K562 (cell line): ENCODE data around the gene EIF3I.

Experiments used
- COPS2 ChIP-seq: fragments of 450-650 bp; conservative IDR thresholded peaks from 2 replicates; pipeline ENCODE4 v1.6.1; 2016; ENCODE audit warnings: mild to moderate bottlenecking, moderate library complexity
- TF ChIP-seq, protein P1 (sequence below), 2 experiments: fragments of 450-650 bp; conservative IDR thresholded peaks; 2 replicates each; pipeline ENCODE4 v1.6.1; 2017; ENCODE audit warnings: mild to moderate bottlenecking in 2 of 2, moderate library complexity in 2 of 2

DNA sequence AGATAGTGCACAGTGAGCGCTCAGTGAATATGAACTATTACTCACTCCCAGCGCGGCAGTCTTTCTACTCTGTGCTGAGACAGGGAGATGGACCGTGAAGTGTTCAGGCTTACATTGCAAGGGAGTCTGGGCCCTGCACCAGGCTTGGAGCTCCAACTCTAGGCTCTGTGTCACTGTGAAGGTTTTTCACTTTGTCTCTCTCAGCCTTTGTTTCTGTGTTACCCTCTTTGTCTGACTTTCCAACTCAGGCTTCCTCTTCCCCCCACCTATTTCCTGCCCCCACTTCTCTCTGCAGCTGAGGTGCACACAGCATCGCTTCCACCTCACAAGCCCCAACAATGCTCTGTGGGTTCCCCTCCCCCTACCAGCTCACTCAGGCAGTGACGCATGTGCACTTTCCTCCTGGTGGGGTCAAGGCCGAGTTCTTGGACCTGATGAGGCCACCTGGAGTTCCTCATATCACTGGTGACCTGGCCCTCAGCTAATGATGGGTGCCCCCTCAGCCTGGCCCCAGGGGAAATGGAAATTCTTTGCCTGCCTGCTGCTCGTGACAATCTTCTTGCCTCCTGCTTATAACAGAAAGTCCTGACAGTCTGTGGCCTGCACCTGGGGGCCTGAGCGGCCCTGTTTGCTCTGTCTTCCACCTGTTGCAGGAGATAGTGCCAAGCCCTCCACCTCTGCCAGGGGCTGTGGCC is 27.8 kb downstream of the EIF3I start:
- no peak for TF ChIP-seq COPS2
- TF ChIP-seq, protein P1, sequence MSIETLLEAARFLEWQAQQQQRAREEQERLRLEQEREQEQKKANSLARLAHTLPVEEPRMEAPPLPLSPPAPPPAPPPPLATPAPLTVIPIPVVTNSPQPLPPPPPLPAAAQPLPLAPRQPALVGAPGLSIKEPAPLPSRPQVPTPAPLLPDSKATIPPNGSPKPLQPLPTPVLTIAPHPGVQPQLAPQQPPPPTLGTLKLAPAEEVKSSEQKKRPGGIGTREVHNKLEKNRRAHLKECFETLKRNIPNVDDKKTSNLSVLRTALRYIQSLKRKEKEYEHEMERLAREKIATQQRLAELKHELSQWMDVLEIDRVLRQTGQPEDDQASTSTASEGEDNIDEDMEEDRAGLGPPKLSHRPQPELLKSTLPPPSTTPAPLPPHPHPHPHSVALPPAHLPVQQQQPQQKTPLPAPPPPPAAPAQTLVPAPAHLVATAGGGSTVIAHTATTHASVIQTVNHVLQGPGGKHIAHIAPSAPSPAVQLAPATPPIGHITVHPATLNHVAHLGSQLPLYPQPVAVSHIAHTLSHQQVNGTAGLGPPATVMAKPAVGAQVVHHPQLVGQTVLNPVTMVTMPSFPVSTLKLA (conservative IDR thresholded peaks at IDR 0.05), result no peak
